Endothelial cell of umbilical vein (primary cell): ENCODE data around the gene CDK9. TPM values are rescaled to one million over a fixed set of nuclear protein-coding genes. Genes with fewer than 3 reads are reported as not detected.

Experiments
- BruUV-seq: library from RNA; stranded (reverse); fragments of 400-500 nt; replicated peaks from 2 replicates; lab custom pipeline; 2021; lab: Mats Ljungman, UMichigan
- CTCF ChIA-PET: fragments of 300-600, 350-600 bp; sonication (Branson Sonifier 250); formaldehyde crosslinking; loops from one replicate; lab custom pipeline; 2021; ENCODE audit warnings: antibody characterized with exemption, inconsistent platforms; lab: Charles Lee
- POLR2A ChIA-PET: fragments of 300-600, 350-600 bp; sonication (Branson Sonifier 250); formaldehyde crosslinking; loops from one replicate; lab custom pipeline; 2021; ENCODE audit warnings: antibody characterized with exemption, inconsistent platforms; lab: Charles Lee
- DNase-seq: peaks from one replicate; pipeline ENCODE4 v3.0.0-alpha.2; 2011; ENCODE audit warnings: low read depth, low spot score
- FAIRE-seq: peaks from 2 replicates; lab custom pipeline; 2011; peaks lifted over from hg19 to GRCh38; lab: Jason Lieb, UNC
- H2AFZ ChIP-seq: 2 replicates; pipeline ENCODE4 v1.6.0; 2012; ENCODE audit warnings: low read depth, low read length, control low read depth, inconsistent platforms
- H3K27ac ChIP-seq: 2 replicates; pipeline ENCODE4 v1.5.1; 2011; ENCODE audit warnings: low read depth, mild to moderate bottlenecking, control low read depth, low read length, moderate library complexity; ENCODE audit not compliant: insufficient read depth
- H3K27me3 ChIP-seq, 2 experiments: 2 replicates each; pipeline versions ENCODE4 v1.6.0 to v1.6.1; 2011; ENCODE audit warnings: low read length in 2 of 2, mixed read lengths in 1 of 2; ENCODE audit not compliant: control insufficient read depth in 2 of 2, insufficient read depth in 2 of 2
- H3K36me3 ChIP-seq, 2 experiments: 2 replicates in 1 of 2; 3 replicates in 1 of 2; pipeline ENCODE4 v1.5.1; 2011; ENCODE audit warnings: low read length in 2 of 2, mild to moderate bottlenecking in 1 of 2, moderate library complexity in 1 of 2; ENCODE audit not compliant: control insufficient read depth in 2 of 2, insufficient read depth in 2 of 2; ENCODE audit errors: extremely low read depth in 1 of 2
- H3K4me1 ChIP-seq: 3 replicates; pipeline ENCODE4 v1.5.1; 2011; ENCODE audit warnings: mild to moderate bottlenecking, low read length; ENCODE audit not compliant: control insufficient read depth, insufficient read depth; ENCODE audit errors: extremely low read depth
- H3K4me2 ChIP-seq: 2 replicates; pipeline ENCODE4 v1.6.1; 2011; ENCODE audit warnings: low read length, control low read depth, mixed read lengths; ENCODE audit not compliant: insufficient read depth
- H3K4me3 ChIP-seq, 3 experiments: fragments of 200-600 bp in 1 of 3; sonication (generic), shearing (Covaris generic) in 1 of 3; replicated peaks in 1 of 3; 2 replicates each; pipeline ENCODE4 v1.5.1; 2011 to 2016; ENCODE audit warnings: control low read depth in 3 of 3, low read length in 3 of 3, mild to moderate bottlenecking in 2 of 3, inconsistent platforms in 1 of 3, low read depth in 1 of 3, moderate library complexity in 1 of 3; ENCODE audit not compliant: insufficient read depth in 1 of 3
- H3K79me2 ChIP-seq: 2 replicates; pipeline ENCODE4 v1.6.0; 2012; ENCODE audit warnings: low read length, inconsistent platforms; ENCODE audit not compliant: control insufficient read depth, insufficient read depth
- H3K9ac ChIP-seq: replicated peaks from 2 replicates; pipeline ENCODE3; 2011; ENCODE audit warnings: low read length, control low read depth; ENCODE audit not compliant: insufficient read depth; ENCODE audit errors: extremely low read depth
- H3K9me1 ChIP-seq: replicated peaks from 3 replicates; pipeline ENCODE4 v1.6.0; 2011; ENCODE audit warnings: mild to moderate bottlenecking, low read length; ENCODE audit not compliant: control insufficient read depth, insufficient read depth; ENCODE audit errors: extremely low read depth
- H3K9me3 ChIP-seq: replicated peaks from 2 replicates; pipeline ENCODE4 v1.5.1; 2012; ENCODE audit warnings: low read length, inconsistent platforms; ENCODE audit not compliant: control insufficient read depth, insufficient read depth
- H4K20me1 ChIP-seq: replicated peaks from 2 replicates; pipeline ENCODE3; 2011; ENCODE audit warnings: mild to moderate bottlenecking, low read length; ENCODE audit not compliant: control insufficient read depth, insufficient read depth; ENCODE audit errors: extremely low read depth
- EZH2 ChIP-seq: IDR thresholded peaks from 2 replicates; pipeline ENCODE4 v1.6.1; 2012; ENCODE audit warnings: borderline replicate concordance, low read depth, mild to moderate bottlenecking, moderate library complexity, low read length, inconsistent platforms; ENCODE audit not compliant: severe bottlenecking
- FOS ChIP-seq: IDR thresholded peaks from 2 replicates; pipeline ENCODE4 v1.6.1; 2011; ENCODE audit warnings: mild to moderate bottlenecking, low read length, moderate library complexity, borderline replicate concordance; ENCODE audit not compliant: insufficient read depth
- GATA2 ChIP-seq: IDR thresholded peaks from 2 replicates; pipeline ENCODE4 v1.7.0; 2011; ENCODE audit warnings: low read depth, mild to moderate bottlenecking, moderate library complexity, mixed read lengths, low read length; ENCODE audit not compliant: insufficient read length, insufficient read depth
- JUN ChIP-seq: IDR thresholded peaks from 2 replicates; pipeline ENCODE4 v1.6.1; 2011; ENCODE audit warnings: borderline replicate concordance, low read depth; ENCODE audit not compliant: insufficient read length, insufficient read depth
- MAX ChIP-seq: IDR thresholded peaks from 2 replicates; pipeline ENCODE4 v1.6.1; 2011; ENCODE audit not compliant: insufficient read depth, insufficient read length
- MYC ChIP-seq: IDR thresholded peaks from one replicate; pipeline ENCODE4 v1.6.1; 2011; ENCODE audit warnings: mild to moderate bottlenecking, low read depth, low read length
- POLR2A ChIP-seq: IDR thresholded peaks from 2 replicates; pipeline ENCODE4 v1.6.1; 2012; ENCODE audit warnings: low read depth, mild to moderate bottlenecking, control low read depth, low read length
- POLR2AphosphoS5 ChIP-seq: IDR thresholded peaks from 2 replicates; pipeline ENCODE4 v1.6.1; 2012; ENCODE audit warnings: low read depth, mild to moderate bottlenecking, control low read depth, low read length, moderate library complexity; ENCODE audit not compliant: insufficient read depth
- dilution Hi-C: fragments of 300-500 bp; cut with MboI; formaldehyde crosslinking; loops from one replicate; pipeline ENCODE4 v1.15.0; 2019; ENCODE audit warnings: low sequenced_read_pairs; ENCODE audit not compliant: extremely low pct_ligation_motif_present
- intact Hi-C: fragments of 100-400 bp; cut with micrococcal nuclease; formaldehyde crosslinking; loops from one replicate; pipeline ENCODE4 v1.10.0; 2022
- polyA plus RNA-seq, 4 experiments: library from polyadenylated mRNA; depleted of rRNA in 3 of 4; stranded (reverse) in 3 of 4; unstranded in 1 of 4; fragments of >200 nt; gene quantifications; 2 replicates each; pipeline versions ENCODE4 v1.2.1 to v1.2.3, GENCODE V29; 2011 to 2012; ENCODE audit warnings: missing spikeins in 1 of 4
- total RNA-seq: library from RNA; stranded (reverse); gene quantifications from 2 replicates; pipeline ENCODE4 v1.2.3, GENCODE V29; 2021
- TF ChIP-seq, protein P1 (sequence below), 2 donors: IDR thresholded peaks; 1 replicate in 1 of 2; 2 replicates in 1 of 2; pipeline ENCODE4 v1.5.1; 2011; ENCODE audit warnings: low read length in 2 of 2, mild to moderate bottlenecking in 2 of 2, moderate library complexity in 2 of 2, control low read depth in 1 of 2, inconsistent platforms in 1 of 2, low read depth in 1 of 2; ENCODE audit not compliant: insufficient read depth in 1 of 2; ENCODE audit errors: extremely low read depth in 1 of 2

CDK9 gene
- total and polyA plus RNA-seq, 2 donors (not counting 3 experiments of a cell fraction or from before 2014, with no cell fraction given): 92.2 to 124 TPM

DNA sequence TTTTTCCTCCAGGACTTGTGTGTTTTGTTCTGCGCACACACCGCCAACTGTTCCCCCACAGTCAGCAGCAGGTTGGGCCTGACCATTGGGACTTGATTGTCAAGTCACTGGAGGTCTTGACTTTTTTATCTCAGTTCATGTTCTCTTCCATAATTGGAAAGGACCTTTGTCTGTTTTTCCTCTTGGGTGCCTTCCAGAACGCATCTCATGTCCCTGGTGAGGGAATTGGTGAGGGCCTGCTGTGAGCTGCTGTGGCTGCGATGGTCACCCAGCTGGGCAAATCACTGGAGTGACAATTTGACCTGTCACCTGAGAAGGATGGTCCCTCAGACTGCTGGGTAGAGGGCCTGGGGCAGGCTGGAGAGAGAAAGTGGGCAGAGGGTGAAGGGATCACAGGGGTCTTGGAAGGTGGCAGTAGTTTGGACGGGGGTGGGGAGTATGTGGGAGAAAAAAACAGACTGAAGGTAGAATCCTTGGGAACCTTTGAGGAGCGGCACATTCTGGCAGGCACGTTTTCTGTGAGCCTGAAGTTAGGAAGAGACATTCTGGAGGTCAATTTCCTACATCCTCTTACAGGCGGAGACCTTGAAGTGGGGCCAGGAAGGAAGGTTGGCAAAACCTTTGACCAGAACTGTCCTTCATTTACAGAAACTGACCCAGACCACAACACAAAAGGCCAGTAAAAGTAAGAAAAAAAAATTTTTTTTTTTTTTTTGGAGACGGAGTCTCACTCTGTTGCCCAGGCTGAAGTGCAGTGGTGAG, 4.4 kb downstream of the CDK9 start:
- Histone ChIP-seq H3K4me2 (no peak overlapping the region), H2AFZ (no peak overlapping the region), H3K79me2 (peaks cover 52% of the 10 kb centered on the region), H3K9me3 (no peaks in the 10 kb centered on the region), H3K4me1 (peaks cover 15% of the 10 kb centered on the region), H3K27ac (no peak overlapping the region), H3K9ac (no peak overlapping the region), H4K20me1 (no peaks in the 10 kb centered on the region), H3K4me3 (no peak overlapping the region), H3K27me3 (no peaks in the 10 kb centered on the region), H3K36me3 (peaks cover 40 to 43% of the 10 kb centered on the region in 2 experiments), H3K9me1 (no peaks in the 10 kb centered on the region)
- ChIA-PET POLR2A (interaction anchor here (1.8 kb wide), 1 partner anchor 80 kb away, joined by 4 read pairs; no protein-coding TSS in a partner anchor), CTCF (interaction anchor here (0.6 to 0.8 kb wide), 2 partner anchors 45 to 80 kb away, joined by 3 to 4 read pairs; no protein-coding TSS in a partner anchor)
- no TSS peak for BruUV-seq
- intact Hi-C loops: no loop called here
- DNase-seq (no peak), FAIRE-seq (no peak)
- TF ChIP-seq, protein P1, sequence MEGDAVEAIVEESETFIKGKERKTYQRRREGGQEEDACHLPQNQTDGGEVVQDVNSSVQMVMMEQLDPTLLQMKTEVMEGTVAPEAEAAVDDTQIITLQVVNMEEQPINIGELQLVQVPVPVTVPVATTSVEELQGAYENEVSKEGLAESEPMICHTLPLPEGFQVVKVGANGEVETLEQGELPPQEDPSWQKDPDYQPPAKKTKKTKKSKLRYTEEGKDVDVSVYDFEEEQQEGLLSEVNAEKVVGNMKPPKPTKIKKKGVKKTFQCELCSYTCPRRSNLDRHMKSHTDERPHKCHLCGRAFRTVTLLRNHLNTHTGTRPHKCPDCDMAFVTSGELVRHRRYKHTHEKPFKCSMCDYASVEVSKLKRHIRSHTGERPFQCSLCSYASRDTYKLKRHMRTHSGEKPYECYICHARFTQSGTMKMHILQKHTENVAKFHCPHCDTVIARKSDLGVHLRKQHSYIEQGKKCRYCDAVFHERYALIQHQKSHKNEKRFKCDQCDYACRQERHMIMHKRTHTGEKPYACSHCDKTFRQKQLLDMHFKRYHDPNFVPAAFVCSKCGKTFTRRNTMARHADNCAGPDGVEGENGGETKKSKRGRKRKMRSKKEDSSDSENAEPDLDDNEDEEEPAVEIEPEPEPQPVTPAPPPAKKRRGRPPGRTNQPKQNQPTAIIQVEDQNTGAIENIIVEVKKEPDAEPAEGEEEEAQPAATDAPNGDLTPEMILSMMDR (IDR thresholded peaks at IDR 0.05; ENCODE audit: extremely low read depth in 1 of 2, insufficient read depth in 1 of 2, low read depth in 1 of 2, low read length in 2 of 2): no peak
- TF ChIP-seq FOS (no peak), POLR2AphosphoS5 (no peak), MAX (no peak), POLR2A (no peak), EZH2 (no peak), GATA2 (no peak), MYC (no peak), JUN (no peak)
- dilution Hi-C loops: no loop called here
